ENCODE measurements around the gene HLF.
"Not testable (repeated sequence)": the region's sequence is repeated elsewhere in the genome, so short reads cannot be mapped to it uniquely, and the experiment has no call there.

DNA sequence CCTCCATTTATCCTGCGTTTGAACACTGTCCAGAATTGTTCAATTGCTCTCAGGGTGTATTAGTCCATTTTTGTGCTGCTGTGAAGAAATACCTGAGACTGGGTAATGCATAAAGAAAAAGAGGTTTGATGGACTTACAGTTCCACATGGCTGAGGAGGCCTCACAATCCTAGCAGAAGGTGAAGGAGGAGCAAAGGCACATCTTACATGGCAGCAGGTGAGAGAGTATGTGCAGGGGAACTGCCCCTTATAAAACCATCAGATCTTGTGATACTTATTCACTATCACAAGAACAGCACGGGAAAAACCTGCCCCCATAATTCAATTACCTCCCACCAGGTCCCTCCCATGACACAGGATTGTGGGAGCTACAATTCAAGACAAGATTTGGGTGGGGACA lies 63.8 kb downstream of the HLF start:
- TF ChIP-seq POLR2A (IDR thresholded peaks at IDR 0.05); CTCF (IDR thresholded peaks at IDR 0.05 in 4 of 5, conservative IDR thresholded peaks at IDR 0.05 in 1 of 5): not testable (repeated sequence)

Data from gastrocnemius medialis (tissue), 4 donors.